Activated B cell treated with CpG ODN at 0.5 μM for 24 hours (primary cell): ENCODE measurements around the gene ENTHD1. TPM values are rescaled to one million over a fixed set of nuclear protein-coding genes. Genes with fewer than 3 reads are reported as not detected.

Source experiments
- ATAC-seq: fragments of 200-7000 bp; cut with Tn5 transposase; one replicate; pipeline ENCODE4 v1.10.0; 2021; ENCODE audit warnings: low read depth, mild to moderate bottlenecking, moderate library complexity
- CTCF ChIA-PET: fragments of 350-600 bp; sonication (Branson Sonifier 250); formaldehyde crosslinking; loops from one replicate; lab custom pipeline; 2021; ENCODE audit warnings: antibody characterized with exemption; lab: Charles Lee
- POLR2A ChIA-PET: fragments of 350-600 bp; sonication (Branson Sonifier 250); formaldehyde crosslinking; loops from one replicate; lab custom pipeline; 2021; ENCODE audit warnings: antibody characterized with exemption; lab: Charles Lee
- DNase-seq: peaks from one replicate; pipeline ENCODE4 v3.0.0; 2022
- H3K27ac Mint-ChIP-seq: one replicate; pipeline ENCODE4 v1.8.0; 2020; ENCODE audit warnings: mixed read lengths
- H3K27me3 Mint-ChIP-seq: one replicate; pipeline ENCODE4 v1.8.0; 2021; ENCODE audit warnings: mixed read lengths
- H3K36me3 Mint-ChIP-seq: one replicate; pipeline ENCODE4 v1.8.0; 2021; ENCODE audit warnings: low read depth, mixed read lengths
- H3K4me1 Mint-ChIP-seq: one replicate; pipeline ENCODE4 v1.8.0; 2021; ENCODE audit warnings: mixed read lengths
- H3K4me3 Mint-ChIP-seq: one replicate; pipeline ENCODE4 v1.8.0; 2020; ENCODE audit warnings: mild to moderate bottlenecking, mixed read lengths
- H3K9me3 Mint-ChIP-seq: one replicate; pipeline ENCODE4 v1.8.0; 2020; ENCODE audit warnings: mixed read lengths
- CTCF ChIP-seq: fragments of 200-600 bp; IDR thresholded peaks from one replicate; pipeline ENCODE4 v1.8.0; 2022; ENCODE audit warnings: antibody characterized with exemption, mild to moderate bottlenecking
- intact Hi-C: fragments of 100-400 bp; cut with micrococcal nuclease; formaldehyde crosslinking; loops from one replicate; pipeline ENCODE4 v1.15.1; 2024
- total RNA-seq: library from RNA; stranded (reverse); gene quantifications from 2 replicates; pipeline ENCODE4 v1.2.3, GENCODE V29; 2022

The ENTHD1 gene
- total RNA-seq, 1 donor from 2014 or later = not detected

GRCh38 chr22:39939830-39940229, 46.3 kb upstream of the ENTHD1 start:
- no peaks in the 10 kb centered on the region for H3K9me3 Mint-ChIP-seq
- H3K4me1 Mint-ChIP-seq = peaks cover 73% of the 10 kb centered on the region
- ChIA-PET POLR2A (no interaction called here), CTCF (no interaction called here)
- no peaks in the 10 kb centered on the region for H3K27me3 Mint-ChIP-seq
- ATAC-seq = no peak
- no peaks in the 10 kb centered on the region for H3K36me3 Mint-ChIP-seq
- no peak overlapping the region for H3K27ac Mint-ChIP-seq
- intact Hi-C loops = loop anchor here (1.0 to 5.0 kb wide), 4 partner anchors 38 to 405 kb away; partner anchors contain the start of gene GRAP2
- TF ChIP-seq CTCF = no peak
- no peak for DNase-seq
- H3K4me3 Mint-ChIP-seq = no peak overlapping the region

- Mint-ChIP-seq H3K9me3 (no peaks in the 10 kb centered on the region), H3K27ac (no peak overlapping the region), H3K4me3 (no peak overlapping the region), H3K27me3 (no peaks in the 10 kb centered on the region), H3K4me1 (peaks cover 73% of the 10 kb centered on the region), H3K36me3 (no peaks in the 10 kb centered on the region)
- ChIA-PET POLR2A (interaction anchor here (0.7 kb wide), 1 partner anchor 8 kb away, joined by 3 read pairs; no protein-coding TSS in a partner anchor), CTCF (no interaction called here)
- ATAC-seq = no peak
- intact Hi-C loops = loop anchor here (5.0 kb wide), 1 partner anchor 36 kb away; the partner anchor contains the start of gene GRAP2
- TF ChIP-seq CTCF = no peak
- DNase-seq = no peak
Measured at GRCh38 chr22:39938509-39939111, 45.0 kb upstream of the ENTHD1 start.

GRCh38 chr22:39937906-39938305, 44.3 kb upstream of the ENTHD1 start:
- intact Hi-C loops = loop anchor here (5.0 kb wide), 1 partner anchor 36 kb away; the partner anchor contains the start of gene GRAP2
- Mint-ChIP-seq H3K4me1 (peaks cover 74% of the 10 kb centered on the region), H3K9me3 (no peaks in the 10 kb centered on the region), H3K27me3 (no peaks in the 10 kb centered on the region), H3K27ac (no peak overlapping the region), H3K4me3 (no peak overlapping the region), H3K36me3 (no peaks in the 10 kb centered on the region)
- ChIA-PET POLR2A (interaction anchor here (0.7 kb wide), 1 partner anchor 9 kb away, joined by 3 read pairs; no protein-coding TSS in a partner anchor), CTCF (no interaction called here)
- ATAC-seq (no peak), DNase-seq (no peak)
- no peak for TF ChIP-seq CTCF

GRCh38 chr22:39936523-39937145, 43.1 kb upstream of the ENTHD1 start:
- Mint-ChIP-seq H3K4me1 (peaks cover 73% of the 10 kb centered on the region), H3K4me3 (peak overlapping the region; percentile 57), H3K27ac (peak overlapping the region; percentile 75), H3K9me3 (no peaks in the 10 kb centered on the region), H3K36me3 (no peaks in the 10 kb centered on the region), H3K27me3 (no peaks in the 10 kb centered on the region)
- ATAC-seq (peak; percentile 38), DNase-seq (no peak)
- TF ChIP-seq CTCF = no peak
- POLR2A ChIA-PET = interaction anchor here (1.4 kb wide), 1 partner anchor 10 kb away, joined by 4 read pairs; no protein-coding TSS in a partner anchor
- intact Hi-C loops = loop anchor here (5.0 kb wide), 1 partner anchor 34 kb away; the partner anchor contains the start of gene GRAP2
- CTCF ChIA-PET = interaction anchor here (1.0 kb wide), 1 partner anchor 88 kb away, joined by 5 read pairs; no protein-coding TSS in a partner anchor

- Mint-ChIP-seq H3K36me3 (no peaks in the 10 kb centered on the region), H3K4me3 (peak overlapping the region; percentile 57), H3K4me1 (peaks cover 65% of the 10 kb centered on the region), H3K27me3 (no peaks in the 10 kb centered on the region), H3K27ac (peak overlapping the region; percentile 75), H3K9me3 (no peaks in the 10 kb centered on the region)
- ChIA-PET CTCF (interaction anchor here (0.8 to 1.0 kb wide), 2 partner anchors 89 to 136 kb away, joined by 3 to 5 read pairs; no protein-coding TSS in a partner anchor), POLR2A (no interaction called here)
- TF ChIP-seq CTCF = no peak
- ATAC-seq = no peak
- intact Hi-C loops = loop anchor here (5.0 kb wide), 1 partner anchor 33 kb away; the partner anchor contains the start of gene GRAP2
- DNase-seq = no peak
Measured at GRCh38 chr22:39935612-39936011, 42.1 kb upstream of the ENTHD1 start.
